Pancreas (tissue), 10 donors: ENCODE measurements around the gene ZCCHC7. TPM values are rescaled to one million over a fixed set of nuclear protein-coding genes. Genes with fewer than 3 reads are reported as not detected.
"Not testable (repeated sequence)": the region's sequence is repeated elsewhere in the genome, so short reads cannot be mapped to it uniquely, and the experiment has no call there.

Experiments
- ATAC-seq, 4 donors: fragments of 200-7000 bp; cut with Tn5 transposase; one replicate each; pipeline versions ENCODE4 v1.8.0 to v1.9.1; 2020; ENCODE audit warnings: mild to moderate bottlenecking in 4 of 4, moderate library complexity in 4 of 4
- DNase-seq, 6 donors: peaks; one replicate each; pipeline ENCODE4 v3.0.0-alpha.2; 2020
- FAIRE-seq: peaks from 2 replicates; lab custom pipeline; 2012; peaks lifted over from hg19 to GRCh38; lab: Jason Lieb, UNC
- H3K27ac ChIP-seq, 4 donors: fragments of 200-600 bp; sonication (generic); 1 replicate in 3 of 4; 2 replicates in 1 of 4; pipeline versions ENCODE4 v1.5.0 to v1.8.0; 2020
- H3K27me3 ChIP-seq, 4 donors: fragments of 200-600 bp; one replicate each; pipeline ENCODE4 v1.8.0; 2021
- H3K36me3 ChIP-seq, 3 donors: fragments of 200-600 bp; sonication (generic) in 1 of 3; one replicate each; pipeline versions ENCODE4 v1.5.0 to v1.8.0; 2020 to 2021
- H3K4me1 ChIP-seq, 3 donors: fragments of 200-600 bp; one replicate each; pipeline ENCODE4 v1.8.0; 2021
- H3K4me3 ChIP-seq, 4 donors: fragments of 200-600 bp; sonication (generic) in 2 of 4; one replicate each; pipeline versions ENCODE4 v1.5.0 to v1.8.0; 2020 to 2021
- H3K9me3 ChIP-seq, 4 donors: fragments of 200-600 bp; one replicate each; pipeline ENCODE4 v1.8.0; 2021
- CTCF ChIP-seq, 4 donors: fragments of 200-600 bp; sonication (generic) in 3 of 4; IDR thresholded peaks; one replicate each; pipeline versions ENCODE4 v1.5.0 to v1.8.0; 2021; ENCODE audit warnings: antibody characterized with exemption in 4 of 4
- WGBS, 2 donors: extraction: QIAGEN DNeasy Blood & Tissue Kit; methylation state at CpG; one replicate each; pipeline ENCODE4 v1.1.7; 2013; 5-methylcytosine and 5-hydroxymethylcytosine counted together
- intact Hi-C, 3 donors: fragments of 100-400 bp; cut with DNase I; formaldehyde crosslinking; loops; one replicate each; pipeline versions ENCODE4 v1.11.1 to v1.14.2; 2022
- polyA plus RNA-seq, 2 donors: library from polyadenylated mRNA; stranded (reverse); fragments of 200-250 nt; gene quantifications; one replicate each; pipeline ENCODE4 v1.2.3, GENCODE V29; 2013
- total RNA-seq, 6 donors: library from RNA; stranded (reverse); fragmentation: NEBNext Ultra II Directional in 4 of 6; extraction: Animal tissue kit (Norgen Biotek cat#: 25700) in 4 of 6; gene quantifications; one replicate each; pipeline versions ENCODE4 v1.2.1 to v1.2.4, GENCODE V29; 2021 to 2023
- donor health status: healthy with polysubstance abuse.
- donor health status: DM: no; HTN: no; CAD: no; lungs with moderate emphysema.
- donor health status: DM: no; HTN: no; CAD: no.
- donor health status: control.
- donor health status: control.
- donor health status: Bipolar disorder and iron deficiency.
- donor health status: DM: yes; HTN: yes; CAD: no.
- donor health status: DM: no; HTN: no; CAD: no.
- donor health status: DM: no; HTN: no; CAD: no.
- donor health status: DM: yes; HTN: yes; CAD: no.

Gene ZCCHC7
- total and polyA plus RNA-seq, 8 donors: 8.1 to 17.4 (median 14.4) TPM

GRCh38 chr9:37104183-37104889, 16.0 kb upstream of the ZCCHC7 start:
- Histone ChIP-seq H3K36me3 (no peaks in the 10 kb centered on the region), H3K27ac (no peak overlapping the region), H3K4me3 (no peak overlapping the region), H3K27me3 (no peaks in the 10 kb centered on the region), H3K4me1 (no peaks in the 10 kb centered on the region), H3K9me3 (no peaks in the 10 kb centered on the region)
- no peak for FAIRE-seq
- no peak for TF ChIP-seq CTCF (IDR thresholded peaks at IDR 0.05)
- ATAC-seq: no peak
- intact Hi-C loops: no loop called here
- DNase-seq: no peak

GRCh38 chr9:37105234-37105633, 15.1 kb upstream of the ZCCHC7 start:
- no peak for ATAC-seq
- intact Hi-C loops: no loop called here

GRCh38 chr9:37107701-37108100, 12.7 kb upstream of the ZCCHC7 start:
- no peaks in the 10 kb centered on the region for H3K27me3 ChIP-seq
- H3K36me3 ChIP-seq: no peaks in the 10 kb centered on the region
- FAIRE-seq (no peak), ATAC-seq (no peak), DNase-seq (no peak)
- intact Hi-C loops: no loop called here
- H3K4me3 ChIP-seq: no peak overlapping the region
- TF ChIP-seq CTCF (IDR thresholded peaks at IDR 0.05): no peak
- H3K9me3 ChIP-seq: no peaks in the 10 kb centered on the region
- H3K27ac ChIP-seq: no peak overlapping the region
- H3K4me1 ChIP-seq: no peaks in the 10 kb centered on the region
- 63 to 69% methylated on average over 3 of the region's 3 CpGs for WGBS, 2 donors

More at GRCh38 chr9:37105234-37105633, 15.1 kb upstream of the ZCCHC7 start:
- H3K9me3 ChIP-seq: no peaks in the 10 kb centered on the region
- H3K27me3 ChIP-seq: no peaks in the 10 kb centered on the region
- H3K27ac ChIP-seq: no peak overlapping the region
- no peaks in the 10 kb centered on the region for H3K36me3 ChIP-seq
- FAIRE-seq (no peak), DNase-seq (no peak)
- no peaks in the 10 kb centered on the region for H3K4me1 ChIP-seq
- TF ChIP-seq CTCF (IDR thresholded peaks at IDR 0.05): no peak
- 44 to 52% methylated on average over 4 of the region's 4 CpGs for WGBS, 2 donors
- no peak overlapping the region for H3K4me3 ChIP-seq

- H3K4me3 ChIP-seq, H3K9me3 ChIP-seq, H3K36me3 ChIP-seq, intact Hi-C loops, ATAC-seq, H3K4me1 ChIP-seq, H3K27me3 ChIP-seq, FAIRE-seq, DNase-seq, H3K27ac ChIP-seq: not testable (repeated sequence)
- WGBS, 2 donors: 94% methylated on average over 4 of the region's 4 CpGs
Measured at GRCh38 chr9:37114442-37114841, 5.9 kb upstream of the ZCCHC7 start.

- no peaks in the 10 kb centered on the region for H3K36me3 ChIP-seq
- H3K4me3 ChIP-seq: no peak overlapping the region
- FAIRE-seq (no peak), ATAC-seq (no peak), DNase-seq (no peak)
- intact Hi-C loops: no loop called here
- 94 to 95% methylated on average over 3 of the region's 3 CpGs for whole genome bisulfite sequencing, 2 donors
- peaks cover 3 to 12% (median 11%) of the 10 kb centered on the region in 3 donors for H3K4me1 ChIP-seq
- no peak overlapping the region for H3K27ac ChIP-seq
- no peaks in the 10 kb centered on the region for H3K9me3 ChIP-seq
- H3K27me3 ChIP-seq: no peaks in the 10 kb centered on the region
- no peak for TF ChIP-seq CTCF (IDR thresholded peaks at IDR 0.05)
Measured at GRCh38 chr9:37117956-37118355, 2.4 kb upstream of the ZCCHC7 start.
